GM19452 (cell line): ENCODE results near the gene ATP8B4.

Source experiments
- ATAC-seq: cut with Tn5 transposase; IDR thresholded peaks from one replicate; pipeline ENCODE4 v1.9.1; 2021; ENCODE audit not compliant: unreplicated experiment

The ATP8B4 gene

DNA sequence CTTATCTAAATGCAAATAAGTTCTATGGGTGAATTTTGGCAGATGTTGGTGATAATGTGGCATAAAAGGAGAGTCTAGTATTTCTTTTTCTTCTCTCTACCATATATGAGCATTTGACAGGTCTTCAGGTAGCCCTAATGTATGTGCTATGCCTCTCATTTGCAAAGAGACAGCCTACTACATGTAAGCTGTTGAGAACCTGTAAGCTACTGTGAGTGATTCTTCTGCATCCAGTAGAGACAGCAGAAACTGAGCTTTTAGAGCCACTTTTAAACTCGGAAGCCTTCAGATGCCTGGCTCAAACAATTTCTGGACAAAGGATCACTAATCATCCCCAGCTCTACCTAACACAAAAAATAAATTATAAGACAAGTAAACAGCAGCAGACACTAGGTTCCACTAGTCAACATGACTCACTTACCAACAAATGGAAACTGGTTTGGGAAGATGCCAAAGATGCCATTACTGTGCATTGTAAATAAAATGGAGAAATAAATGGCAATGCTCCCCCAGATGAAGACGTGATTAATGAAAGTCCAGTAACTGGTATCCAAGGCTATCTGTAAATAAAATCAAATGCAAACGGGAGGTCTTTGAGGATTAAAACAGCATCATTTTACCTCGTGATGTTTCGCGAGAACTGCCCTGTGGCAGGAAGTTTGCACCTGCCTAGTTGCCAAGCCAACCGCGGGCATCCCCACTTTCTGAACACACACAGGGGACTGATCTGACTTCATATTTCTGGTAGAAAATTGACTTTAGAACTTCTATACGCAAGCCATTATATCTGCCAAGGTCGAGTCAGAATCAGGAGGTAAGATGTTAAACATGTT is 252.9 kb downstream of the ATP8B4 start:
- ATAC-seq, result no peak

- ATAC-seq, result no peak
Observed at GRCh38 chr15:49864251-49864650, 254.8 kb downstream of the ATP8B4 start.

DNA sequence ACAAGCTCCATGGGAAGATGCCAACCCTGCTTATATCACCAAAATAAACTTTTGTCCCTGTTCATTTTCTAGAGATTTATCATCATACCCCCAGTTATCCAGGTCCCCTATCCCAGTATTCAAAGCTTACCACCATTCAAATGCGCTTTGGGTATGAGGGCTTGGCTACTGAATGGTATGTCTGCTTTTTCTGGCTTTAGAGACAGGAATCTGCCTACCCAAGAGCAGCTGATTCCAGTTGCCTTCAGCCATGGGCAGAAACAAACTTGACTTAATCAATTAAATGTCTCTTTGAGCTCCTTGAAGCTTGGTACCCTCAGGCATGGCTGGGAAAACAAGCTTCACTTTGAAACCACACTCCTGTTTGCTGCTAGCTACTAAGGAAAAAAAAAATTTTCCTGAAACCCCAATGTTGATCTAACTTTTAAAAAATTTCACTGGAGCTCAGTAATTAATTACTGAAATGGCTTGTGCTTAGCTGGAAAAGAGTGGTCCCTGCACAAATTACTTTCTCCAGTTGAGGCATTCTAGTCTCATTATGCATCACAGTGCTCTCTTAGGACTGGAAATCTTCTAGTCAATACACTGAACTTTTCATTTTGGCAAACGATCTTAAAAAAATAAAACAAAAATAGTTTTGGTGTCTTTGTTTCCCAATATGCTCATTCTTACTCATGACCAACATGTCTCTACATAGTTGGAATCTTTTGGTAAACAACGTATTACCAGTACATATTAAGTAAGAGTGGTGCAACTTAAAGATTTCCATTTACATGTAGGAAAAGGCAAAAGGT is 255.4 kb downstream of the ATP8B4 start:
- no peak for ATAC-seq

GRCh38 chr15:49860101-49860500 is 258.9 kb downstream of the ATP8B4 start:
- no peak for ATAC-seq

DNA sequence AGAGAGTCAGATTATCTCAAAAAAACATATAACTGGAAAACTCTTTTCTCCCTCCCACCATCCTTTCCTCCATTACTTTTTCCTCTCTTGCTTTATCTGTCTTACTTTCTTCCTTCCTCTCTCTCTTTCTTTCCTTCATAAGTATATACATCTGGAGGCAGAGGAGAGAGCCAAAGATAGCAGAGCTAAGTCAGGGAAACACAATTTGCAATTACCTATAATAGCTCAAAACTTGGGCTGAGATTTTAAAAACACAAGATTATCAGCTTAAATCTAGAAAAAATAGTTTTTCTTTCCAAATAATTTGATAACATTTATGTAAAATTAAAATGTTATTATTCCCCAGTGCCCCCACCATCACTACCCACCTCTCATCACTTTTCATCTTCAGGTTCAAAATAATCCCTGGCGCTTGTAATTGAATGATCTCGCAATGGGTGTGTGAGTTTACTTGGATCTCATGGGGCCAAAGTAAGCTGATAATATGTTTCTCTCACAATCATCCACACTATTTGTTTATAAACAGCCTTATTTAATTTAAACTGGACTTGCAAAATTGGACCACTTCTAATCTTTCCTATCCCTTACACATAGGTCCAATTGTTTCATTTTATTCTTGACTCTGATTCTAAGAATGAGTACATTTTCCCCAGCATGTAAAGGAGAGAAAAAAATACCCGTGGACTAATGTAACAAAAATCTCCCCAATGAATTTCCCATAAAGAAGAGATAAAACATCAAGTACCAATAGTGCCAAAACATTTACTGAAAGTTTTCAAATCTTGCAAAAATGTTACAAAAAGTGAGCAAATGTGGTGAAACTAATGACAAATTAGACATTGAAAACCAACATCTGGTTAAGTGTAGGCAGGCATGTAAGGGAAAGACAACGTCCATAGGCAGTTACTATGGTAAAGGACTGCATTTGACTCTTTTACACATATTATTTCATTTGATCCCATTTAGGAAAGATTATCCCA is 261.2 kb downstream of the ATP8B4 start:
- no peak for ATAC-seq

DNA sequence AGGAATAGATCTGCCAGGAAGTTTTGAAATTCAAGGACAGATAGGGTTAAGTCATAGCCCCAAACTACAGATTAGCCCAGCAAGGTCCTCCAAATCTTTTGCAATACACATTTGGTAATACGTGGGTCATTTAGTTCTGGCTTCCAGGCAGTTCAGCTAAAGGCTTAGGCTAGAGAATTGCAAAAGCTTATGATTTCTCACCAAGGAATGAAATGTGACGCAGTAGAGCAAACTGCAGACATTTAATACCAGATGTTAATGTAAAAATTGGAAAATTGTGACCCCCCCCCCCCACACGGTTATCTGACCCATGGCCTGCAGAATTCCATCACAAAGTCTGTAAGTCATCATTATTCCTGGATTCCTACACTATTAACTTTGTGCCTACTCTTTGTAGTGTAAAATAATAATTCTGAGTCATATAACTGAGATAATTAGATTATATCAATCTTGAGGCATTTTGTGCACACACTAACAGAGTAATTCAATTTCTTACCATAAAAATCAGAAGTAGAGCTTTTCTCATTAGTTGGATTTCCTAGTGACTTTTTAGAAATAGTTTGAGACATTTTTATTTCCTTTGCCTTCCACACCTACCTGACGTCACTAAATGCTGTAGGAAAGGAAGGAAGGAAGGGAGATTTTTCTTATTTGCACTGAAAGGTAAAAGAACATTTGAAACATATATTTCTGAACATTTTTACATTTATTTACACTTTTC is 263.0 kb downstream of the ATP8B4 start:
- ATAC-seq, result no peak

DNA sequence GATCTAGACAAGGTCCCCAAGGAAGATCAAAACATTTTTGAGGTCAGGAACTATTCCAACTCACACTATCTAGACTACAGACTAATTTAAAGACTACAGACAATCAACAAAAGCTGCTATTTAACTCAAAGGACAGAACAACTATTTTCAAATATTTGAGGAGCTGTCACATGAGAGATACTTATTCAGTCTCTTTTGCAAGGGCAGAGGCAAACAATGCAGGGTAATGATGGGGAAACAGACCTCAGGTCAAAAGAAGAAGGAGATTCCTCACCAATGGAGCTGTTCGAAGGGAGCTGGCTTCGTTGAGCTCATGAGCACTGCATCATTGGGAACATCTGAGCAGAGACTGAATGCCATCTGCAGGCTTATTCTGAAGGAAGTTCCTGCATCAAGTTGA is 266.3 kb downstream of the ATP8B4 start:
- no peak for ATAC-seq

DNA sequence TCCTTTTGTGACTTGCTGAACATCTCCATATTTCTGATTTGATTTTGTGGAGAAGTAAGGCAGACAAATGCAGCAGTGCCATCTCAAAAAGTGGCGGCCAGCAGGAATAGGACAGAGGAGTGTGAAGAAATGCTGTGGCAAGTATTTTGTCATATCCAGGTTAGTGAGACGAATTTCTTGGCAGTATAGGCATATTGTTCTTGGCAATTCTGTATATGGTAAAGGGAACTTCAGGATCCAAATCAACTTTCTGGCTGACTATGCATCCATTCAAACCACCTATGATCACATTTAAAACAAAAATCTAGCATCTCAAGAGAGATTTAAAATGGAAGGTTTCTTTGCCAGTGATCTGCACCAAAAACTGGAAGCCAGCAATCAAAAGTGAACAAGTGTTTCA is 270.2 kb downstream of the ATP8B4 start:
- no peak for ATAC-seq

DNA sequence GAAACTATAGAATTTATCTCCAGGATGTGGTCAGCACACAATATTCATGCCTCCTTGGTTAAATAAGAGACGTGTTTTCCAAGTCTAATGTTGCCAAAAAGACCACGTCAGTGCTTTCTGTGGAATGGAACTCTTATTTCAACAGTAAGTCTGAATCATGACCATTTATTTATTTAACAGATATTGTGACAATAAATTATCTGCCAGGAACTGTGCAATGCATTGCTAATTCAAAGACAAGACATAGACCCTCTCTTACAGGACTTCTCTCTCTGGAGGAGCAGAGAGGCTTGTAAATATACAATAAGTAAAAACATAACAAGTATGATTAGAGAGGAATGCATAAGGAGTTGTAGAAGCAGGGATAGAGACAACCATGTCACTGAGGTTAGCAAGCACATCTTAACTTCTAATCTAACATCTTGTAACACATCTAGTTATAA is 270.7 kb downstream of the ATP8B4 start:
- no peak for ATAC-seq

DNA sequence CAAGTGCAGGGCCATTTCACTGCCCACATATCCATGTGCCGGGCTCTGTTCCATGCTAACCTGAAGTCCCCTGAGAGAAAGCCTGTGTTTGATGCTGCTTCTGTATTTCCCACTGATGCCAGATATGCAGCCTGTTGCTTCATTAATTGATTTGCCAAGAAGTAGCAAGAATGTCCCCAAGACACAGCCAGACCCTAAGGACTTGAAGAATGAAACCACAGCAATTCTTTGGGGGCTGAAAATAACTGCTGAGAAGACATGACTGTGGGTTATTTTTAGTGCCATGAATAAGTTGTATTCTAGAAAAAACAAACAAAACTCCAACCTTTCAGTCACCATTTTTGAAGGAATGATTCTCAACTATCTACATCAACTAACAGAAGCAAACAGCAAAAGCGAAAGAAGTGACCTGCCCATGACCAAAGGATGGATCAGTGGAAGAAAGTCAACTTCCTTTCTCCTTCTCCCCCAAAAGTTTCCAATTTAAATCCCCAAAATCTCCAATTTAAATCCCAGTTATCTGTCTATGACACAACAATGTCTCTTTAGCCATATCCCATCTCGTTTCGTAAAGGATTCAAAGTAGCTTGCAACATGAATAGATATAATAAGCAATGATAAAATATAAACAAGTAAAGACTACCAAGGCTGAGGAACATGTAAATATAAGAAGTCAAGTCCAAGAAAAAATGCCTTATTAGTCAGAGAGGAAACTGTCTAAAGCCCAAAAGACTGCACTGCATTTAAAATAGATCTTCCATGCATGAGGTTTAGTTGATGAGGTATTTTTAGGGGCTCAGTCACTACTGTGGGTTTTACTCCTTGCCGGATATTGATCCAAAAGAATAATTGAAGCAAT is 271.4 kb downstream of the ATP8B4 start:
- no peak for ATAC-seq

GRCh38 chr15:49844390-49844789 is 274.6 kb downstream of the ATP8B4 start:
- no peak for ATAC-seq

DNA sequence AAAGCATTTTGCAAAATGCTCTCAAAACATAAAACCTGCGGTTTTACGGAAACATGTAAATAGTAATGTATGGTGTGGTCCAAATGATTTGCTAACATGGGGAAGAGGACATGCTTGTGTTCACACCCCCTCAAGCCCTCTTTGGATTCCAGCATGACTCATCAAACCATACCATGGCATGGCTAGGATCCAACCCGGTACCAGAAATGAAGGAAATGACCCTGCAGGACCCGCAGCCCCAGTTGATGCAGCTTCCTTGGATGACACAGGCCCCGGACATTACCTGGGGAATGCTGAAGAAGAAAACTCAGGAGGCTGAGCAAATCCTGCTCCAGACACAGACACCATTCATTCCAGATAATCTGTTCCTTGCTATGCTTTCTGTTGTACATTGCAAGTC is 275.3 kb downstream of the ATP8B4 start:
- ATAC-seq, result no peak

DNA sequence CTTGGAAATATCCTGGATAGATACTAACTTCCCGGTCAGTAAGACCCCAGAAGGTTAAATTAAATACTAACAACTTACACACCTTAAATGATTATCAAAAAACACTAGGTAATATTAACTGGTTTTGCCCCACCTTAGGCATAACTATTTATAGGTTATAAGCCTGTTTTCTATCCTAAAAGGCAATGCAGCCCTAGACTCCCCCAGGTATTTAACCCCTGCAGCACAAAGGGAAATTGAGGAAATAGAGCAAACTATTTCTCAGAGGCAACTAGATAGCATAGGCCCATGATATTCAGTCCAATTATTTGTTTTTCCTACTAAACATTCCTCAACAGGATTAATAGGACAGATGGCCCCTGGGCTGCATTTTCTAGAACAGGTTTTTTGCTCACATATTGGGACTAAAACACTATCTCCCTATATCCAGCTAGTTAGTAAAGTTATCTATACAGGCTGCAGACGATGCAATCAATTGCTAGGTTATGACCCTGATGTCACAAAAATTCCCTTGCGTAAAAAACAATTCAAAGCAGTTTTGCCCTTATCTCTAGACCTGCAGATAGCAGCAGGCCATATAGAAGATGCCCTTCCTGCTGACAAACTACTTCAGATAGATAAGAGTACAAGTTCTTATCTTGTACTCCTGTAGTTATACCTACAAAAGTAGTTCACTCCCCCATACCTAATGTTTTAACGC is 276.9 kb downstream of the ATP8B4 start:
- ATAC-seq, result no peak

- no peak for ATAC-seq
Observed at GRCh38 chr15:49832511-49832910, 286.5 kb downstream of the ATP8B4 start.

DNA sequence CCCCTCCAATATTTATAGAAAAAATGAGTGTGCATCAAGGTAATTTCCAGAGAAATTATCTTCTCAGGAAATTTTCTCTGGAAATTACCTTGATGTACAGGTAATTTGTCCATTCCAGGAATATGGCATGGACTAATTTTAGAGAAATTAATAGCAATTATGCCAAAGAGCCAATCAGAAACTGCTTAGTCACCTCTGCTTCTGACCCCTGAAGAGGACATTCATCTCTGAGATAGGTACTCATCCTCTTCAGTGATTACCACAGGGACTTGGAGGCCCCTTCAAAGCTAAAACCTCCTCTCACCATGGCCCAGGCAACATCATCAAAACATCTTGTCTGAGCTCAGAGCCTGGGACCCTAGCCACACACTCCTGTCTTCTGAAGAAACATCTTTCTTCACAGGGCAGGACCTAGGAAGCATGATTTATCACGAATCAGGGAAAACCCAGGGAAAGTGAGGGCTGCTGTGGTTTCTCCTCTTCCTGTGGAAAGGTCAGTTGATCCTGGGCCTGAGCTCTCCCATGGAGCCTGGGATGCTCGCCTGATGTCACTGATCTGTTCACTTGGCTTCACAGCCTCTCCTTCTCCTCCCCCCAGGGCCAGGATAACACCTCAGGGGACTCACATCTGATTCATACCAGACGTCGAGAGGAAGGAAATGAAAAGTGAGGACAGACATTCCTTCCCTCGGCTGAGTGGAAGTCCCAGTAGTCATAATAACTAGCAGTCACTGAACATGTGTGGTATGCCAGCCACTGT is 287.6 kb downstream of the ATP8B4 start:
- no peak for ATAC-seq

- ATAC-seq, result no peak
Observed at GRCh38 chr15:49830391-49830790, 288.6 kb downstream of the ATP8B4 start.

GRCh38 chr15:49827311-49827710 is 291.7 kb downstream of the ATP8B4 start:
- ATAC-seq, result no peak

- ATAC-seq, result no peak
Observed at GRCh38 chr15:49826640-49827234, 292.3 kb downstream of the ATP8B4 start.
